GM12892 (cell line): ENCODE results near the gene CCDC38.

ENCODE experiments used
- POLR2A ChIP-seq: IDR thresholded peaks from 2 replicates; pipeline ENCODE4 v1.6.1; 2011; ENCODE audit warnings: low read depth, low read length, control low read depth
- POLR2AphosphoS5 ChIP-seq: IDR thresholded peaks from 2 replicates; pipeline ENCODE4 v1.6.1; 2011; ENCODE audit warnings: low read depth, low read length, control low read depth

GRCh38 chr12:95989504-95990123, 47.2 kb upstream of the CCDC38 start:
- TF ChIP-seq POLR2AphosphoS5 (no peak), POLR2A (no peak)
